Myocyte (in vitro differentiated cells): Measurements from ENCODE around the gene TMC2. TPM values are rescaled to one million over a fixed set of nuclear protein-coding genes. Genes with fewer than 3 reads are reported as not detected.
"Not testable (repeated sequence)": the region's sequence is repeated elsewhere in the genome, so short reads cannot be mapped to it uniquely, and the experiment has no call there.

ENCODE experiments used
- DNase-seq: peaks from one replicate; pipeline ENCODE4 v3.0.0-alpha.2; 2012; ENCODE audit warnings: low read depth
- polyA plus RNA-seq: library from polyadenylated mRNA; unstranded; fragments of >200 nt; gene quantifications from one replicate; pipeline ENCODE4 v1.2.1, GENCODE V29; 2012; ENCODE audit warnings: missing spikeins
- total RNA-seq: library from RNA; depleted of rRNA; stranded (reverse); fragments of >200 nt; gene quantifications from 2 replicates; pipeline ENCODE4 v1.2.3, GENCODE V29; 2014

Gene TMC2, protein sequence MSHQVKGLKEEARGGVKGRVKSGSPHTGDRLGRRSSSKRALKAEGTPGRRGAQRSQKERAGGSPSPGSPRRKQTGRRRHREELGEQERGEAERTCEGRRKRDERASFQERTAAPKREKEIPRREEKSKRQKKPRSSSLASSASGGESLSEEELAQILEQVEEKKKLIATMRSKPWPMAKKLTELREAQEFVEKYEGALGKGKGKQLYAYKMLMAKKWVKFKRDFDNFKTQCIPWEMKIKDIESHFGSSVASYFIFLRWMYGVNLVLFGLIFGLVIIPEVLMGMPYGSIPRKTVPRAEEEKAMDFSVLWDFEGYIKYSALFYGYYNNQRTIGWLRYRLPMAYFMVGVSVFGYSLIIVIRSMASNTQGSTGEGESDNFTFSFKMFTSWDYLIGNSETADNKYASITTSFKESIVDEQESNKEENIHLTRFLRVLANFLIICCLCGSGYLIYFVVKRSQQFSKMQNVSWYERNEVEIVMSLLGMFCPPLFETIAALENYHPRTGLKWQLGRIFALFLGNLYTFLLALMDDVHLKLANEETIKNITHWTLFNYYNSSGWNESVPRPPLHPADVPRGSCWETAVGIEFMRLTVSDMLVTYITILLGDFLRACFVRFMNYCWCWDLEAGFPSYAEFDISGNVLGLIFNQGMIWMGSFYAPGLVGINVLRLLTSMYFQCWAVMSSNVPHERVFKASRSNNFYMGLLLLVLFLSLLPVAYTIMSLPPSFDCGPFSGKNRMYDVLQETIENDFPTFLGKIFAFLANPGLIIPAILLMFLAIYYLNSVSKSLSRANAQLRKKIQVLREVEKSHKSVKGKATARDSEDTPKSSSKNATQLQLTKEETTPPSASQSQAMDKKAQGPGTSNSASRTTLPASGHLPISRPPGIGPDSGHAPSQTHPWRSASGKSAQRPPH
- not detected in 2 replicates for total RNA-seq
- 0.04 TPM for polyA plus RNA-seq

DNA sequence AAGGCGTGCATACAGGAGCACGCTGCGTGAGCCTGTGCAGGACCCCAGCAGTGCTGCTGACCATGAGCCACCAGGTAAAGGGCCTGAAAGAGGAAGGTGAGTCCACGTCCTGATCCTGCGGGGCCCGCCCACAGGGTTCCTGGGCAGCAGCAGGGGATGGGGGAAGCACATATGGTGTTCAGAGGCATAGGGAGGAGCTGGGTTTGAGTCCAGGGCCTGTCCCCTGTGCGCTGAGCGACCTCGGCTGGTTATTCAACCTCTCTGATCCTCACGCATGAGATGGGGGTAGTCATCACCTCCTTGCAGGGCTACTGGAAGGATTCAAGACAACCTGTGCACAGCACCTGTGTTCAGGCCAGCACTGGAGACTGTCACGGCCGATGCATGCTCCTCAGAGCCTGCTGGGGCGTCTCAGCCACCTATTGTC is at the start of gene TMC2:
Gene TMC2, plus strand, starts transcription at position 14 of the 427 bp plus-strand sequence. Its CDS starts 49 bp downstream, at position 63.
- no peak for DNase-seq

DNA sequence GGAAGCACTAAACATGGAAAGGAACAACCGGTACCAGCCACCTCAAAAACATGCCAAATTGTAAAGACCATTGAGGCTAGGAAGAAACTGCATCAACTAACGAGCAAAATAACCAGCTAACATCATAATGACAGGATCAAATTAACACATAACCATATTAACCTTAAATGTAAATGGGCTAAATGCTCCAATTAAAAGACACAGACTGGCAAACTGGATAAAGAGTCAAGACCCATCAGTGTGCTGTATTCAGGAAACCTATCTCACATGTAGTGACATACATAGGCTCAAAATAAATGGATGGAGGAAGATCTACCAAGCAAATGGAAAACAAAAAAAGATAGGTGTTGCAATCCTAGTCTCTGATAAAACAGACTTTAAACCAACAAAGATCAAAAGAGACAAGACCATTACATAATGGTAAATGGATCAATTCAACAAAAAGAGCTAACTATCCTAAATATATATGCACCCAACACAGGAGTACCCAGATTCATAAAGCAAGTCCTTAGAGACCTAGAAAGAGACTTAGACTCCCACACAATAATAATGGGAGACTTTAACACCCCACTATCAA is 33.5 kb upstream of the TMC2 start:
- not testable (repeated sequence) for DNase-seq

DNA sequence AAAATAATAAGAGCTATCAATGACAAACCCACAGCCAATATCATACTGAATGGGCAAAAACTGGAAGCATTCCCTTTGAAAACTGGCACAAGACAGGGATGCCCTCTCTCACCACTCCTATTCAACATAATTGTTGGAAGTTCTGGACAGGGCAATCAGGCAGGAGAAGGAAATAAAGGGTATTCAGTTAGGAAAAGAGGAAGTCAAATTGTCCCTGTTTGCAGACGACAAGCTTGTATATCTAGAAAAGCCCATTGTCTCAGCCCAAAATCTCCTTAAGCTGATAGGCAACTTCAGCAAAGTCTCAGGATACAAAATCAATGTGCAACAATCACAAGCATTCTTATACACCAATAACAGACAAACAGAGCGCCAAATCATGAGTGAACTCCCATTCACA is 31.6 kb upstream of the TMC2 start:
- DNase-seq, result not testable (repeated sequence)

DNA sequence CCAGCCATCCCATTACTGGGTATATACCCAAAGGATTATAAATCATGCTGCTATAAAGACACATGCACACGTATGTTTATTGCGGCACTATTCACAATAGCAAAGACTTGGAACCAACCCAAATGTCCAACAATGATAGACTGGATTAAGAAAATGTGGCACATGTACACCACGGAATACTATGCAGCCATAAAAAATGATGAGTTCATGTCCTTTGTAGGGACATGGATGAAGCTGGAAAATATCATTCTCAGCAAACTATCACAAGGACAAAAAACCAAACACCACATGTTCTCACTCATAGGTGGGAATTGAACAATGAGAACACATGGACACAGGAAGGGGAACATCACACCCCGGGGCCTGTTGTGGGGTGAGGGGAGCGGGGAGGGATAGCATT is 29.9 kb upstream of the TMC2 start:
- not testable (repeated sequence) for DNase-seq

DNA sequence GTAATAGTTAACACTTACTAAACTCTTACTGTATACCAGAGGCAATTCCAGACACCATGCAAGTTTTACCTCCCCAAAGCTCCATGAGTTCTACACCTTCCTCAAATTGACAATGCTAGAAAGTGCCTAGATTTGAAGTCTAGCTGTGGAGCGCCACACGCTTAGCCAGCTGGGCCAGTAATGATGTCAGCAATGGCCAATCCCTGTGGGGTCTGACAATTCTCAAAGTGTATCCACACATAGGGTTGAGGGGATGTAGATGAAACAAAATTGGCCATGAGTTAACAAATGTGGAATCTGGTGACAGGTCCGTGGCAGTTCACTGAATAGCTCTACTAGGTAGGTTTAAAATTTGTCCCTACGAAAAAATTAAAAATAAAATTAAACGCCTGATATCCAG is 28.9 kb upstream of the TMC2 start:
- DNase-seq, result peak; percentile 5

DNA sequence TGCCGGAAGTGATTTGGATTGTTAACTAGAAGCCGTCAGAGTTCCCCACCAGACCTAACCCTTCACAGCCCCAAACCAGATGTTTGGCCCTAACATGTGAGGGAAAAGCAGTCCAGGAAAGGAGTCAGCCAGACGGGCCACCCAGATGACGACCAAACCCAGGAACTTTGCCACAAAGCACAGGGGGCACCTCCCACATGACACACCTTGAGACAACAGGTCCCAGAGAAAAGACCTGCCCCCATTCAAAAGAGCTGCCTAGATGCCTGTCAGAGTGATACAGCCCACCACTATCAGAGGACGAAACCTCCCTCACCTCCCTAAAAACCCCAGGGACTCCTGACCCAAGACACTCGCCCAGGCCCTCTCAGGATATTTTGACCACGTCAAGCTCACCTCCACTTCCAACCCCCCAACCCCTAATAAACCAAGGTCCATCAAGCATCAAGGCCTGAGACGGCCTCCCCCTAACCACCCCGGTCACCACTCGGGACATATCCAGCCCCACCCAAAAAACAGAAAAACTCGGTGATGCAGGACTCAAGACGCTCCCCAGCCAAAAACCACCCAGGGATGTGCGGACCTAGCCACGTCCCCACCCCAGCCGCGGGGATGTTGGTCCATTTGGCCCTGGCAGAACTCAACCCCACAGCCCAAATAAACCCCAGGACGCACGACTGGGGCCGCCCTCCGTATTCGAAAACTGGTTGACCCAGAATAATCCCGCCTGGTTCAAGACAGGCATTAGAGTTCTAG is 28.3 kb upstream of the TMC2 start:
- DNase-seq, result peak; percentile 13

DNA sequence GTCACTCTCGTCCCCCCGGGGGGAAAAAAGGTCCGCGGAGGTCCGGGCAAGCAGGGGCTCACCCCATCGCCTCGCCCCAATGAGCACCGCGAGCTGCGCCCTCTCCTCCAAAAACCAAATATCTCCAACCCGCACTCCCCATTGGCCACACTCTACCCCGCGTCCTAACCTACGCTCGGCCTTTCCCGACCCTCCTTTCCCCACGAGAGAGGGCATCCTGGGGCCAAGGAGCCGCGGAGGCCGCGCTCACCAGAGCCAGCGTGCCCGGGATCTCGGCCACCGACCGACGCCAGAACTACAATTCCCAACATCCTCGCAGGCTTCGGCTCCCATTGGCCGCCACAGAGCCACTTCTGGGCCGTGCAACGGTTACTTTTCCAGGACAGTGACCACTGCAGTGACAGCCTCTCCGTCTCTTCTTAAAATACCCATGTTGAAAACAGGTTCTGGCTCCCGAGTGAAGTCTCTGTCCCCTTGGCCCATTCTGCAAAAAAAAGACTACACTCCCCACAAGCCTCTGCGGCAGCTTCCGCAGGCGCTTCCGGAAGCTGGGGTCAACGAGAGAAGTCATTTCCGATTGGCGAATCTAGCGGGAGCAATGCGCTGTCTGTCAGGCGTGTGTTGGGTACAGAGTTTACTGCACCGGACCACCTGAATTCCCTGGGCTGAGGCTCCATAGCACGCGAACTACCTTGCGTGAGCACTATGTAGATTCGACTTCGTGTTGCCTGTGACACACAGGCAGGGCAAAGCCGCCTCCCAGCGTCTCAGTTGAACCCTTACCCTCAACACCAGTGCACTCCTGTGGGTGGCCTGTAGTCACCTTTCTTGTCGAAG is 27.5 kb upstream of the TMC2 start, which contains the start of gene ZNF343:
Gene ZNF343, minus strand, starts transcription at position 285 of the 837 bp plus-strand sequence. CDS start 15,020 bp downstream, outside the sequence.
- peak; percentile 88 for DNase-seq

DNA sequence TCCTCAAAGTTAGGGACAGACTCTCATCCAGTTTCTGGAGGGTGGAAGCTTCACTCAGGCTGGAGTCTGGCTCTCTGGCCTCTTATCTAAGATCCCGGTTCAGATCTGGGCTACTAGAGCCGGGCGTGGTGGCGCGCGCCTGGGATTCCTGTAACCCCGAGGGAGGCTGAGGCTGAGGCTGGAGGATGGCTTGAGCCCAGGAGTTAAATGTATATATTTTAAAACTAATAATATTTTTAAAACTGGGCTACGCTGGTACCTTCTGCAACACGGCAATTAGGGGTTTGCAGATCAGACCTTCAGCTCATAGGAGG is 26.9 kb upstream of the TMC2 start:
- no peak for DNase-seq

DNA sequence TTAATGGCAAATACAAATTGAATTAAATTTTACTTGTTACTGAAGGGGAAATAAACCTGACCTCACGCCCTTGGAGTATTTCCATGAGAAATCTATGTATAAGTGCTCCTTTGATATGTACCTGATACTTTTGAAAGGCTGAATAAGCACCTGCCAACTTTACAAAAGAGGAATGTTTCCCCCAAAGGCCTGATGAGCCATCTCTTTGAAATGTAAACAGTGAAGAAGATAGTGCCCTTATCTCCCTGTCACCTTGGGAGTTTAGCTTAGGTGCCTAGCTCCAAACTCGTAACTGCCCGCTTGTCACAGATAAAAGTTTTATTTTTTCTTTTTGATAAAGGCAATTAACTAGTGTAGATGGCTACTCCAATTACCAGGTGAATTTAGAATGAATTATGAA is 26.6 kb upstream of the TMC2 start:
- DNase-seq, result no peak

DNA sequence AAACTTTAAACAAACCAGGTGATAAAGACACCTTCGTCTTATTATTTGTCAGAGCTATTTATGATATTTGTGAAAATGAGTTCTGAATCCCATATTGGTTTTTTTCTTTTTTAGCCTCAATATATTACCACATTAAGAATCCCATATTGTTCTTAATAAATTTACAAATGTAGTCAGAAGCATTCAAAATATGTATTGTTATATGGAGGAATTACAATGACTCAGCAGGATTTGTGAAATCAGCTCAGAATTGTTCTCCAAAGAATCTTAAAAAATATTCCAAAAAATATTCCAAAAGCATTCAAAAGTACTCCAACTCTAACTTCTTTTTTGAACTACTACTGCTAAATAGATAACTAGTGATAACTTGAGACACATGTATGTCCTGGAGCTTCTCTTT is 21.2 kb upstream of the TMC2 start:
- no peak for DNase-seq

DNA sequence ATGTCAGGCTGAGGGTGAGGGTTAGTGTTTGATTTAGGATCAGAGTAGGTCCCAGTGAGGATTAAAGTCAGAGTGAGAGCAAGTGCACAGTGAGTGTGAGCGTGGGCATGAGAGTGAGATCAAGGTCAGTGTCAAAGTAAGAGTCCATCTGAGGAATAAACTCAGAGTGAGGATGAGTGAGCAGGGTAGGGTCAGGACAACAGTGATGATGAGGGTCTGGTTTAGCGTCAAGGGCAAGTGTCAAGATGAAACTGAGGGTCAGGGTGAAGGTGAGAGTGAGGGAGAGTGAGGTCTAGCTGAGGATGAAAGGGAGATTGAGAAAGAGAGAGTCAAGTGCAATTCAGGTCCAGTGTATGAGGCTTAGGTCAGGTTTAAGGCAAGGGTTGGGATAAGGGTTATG is 20.0 kb upstream of the TMC2 start:
- no peak for DNase-seq

DNA sequence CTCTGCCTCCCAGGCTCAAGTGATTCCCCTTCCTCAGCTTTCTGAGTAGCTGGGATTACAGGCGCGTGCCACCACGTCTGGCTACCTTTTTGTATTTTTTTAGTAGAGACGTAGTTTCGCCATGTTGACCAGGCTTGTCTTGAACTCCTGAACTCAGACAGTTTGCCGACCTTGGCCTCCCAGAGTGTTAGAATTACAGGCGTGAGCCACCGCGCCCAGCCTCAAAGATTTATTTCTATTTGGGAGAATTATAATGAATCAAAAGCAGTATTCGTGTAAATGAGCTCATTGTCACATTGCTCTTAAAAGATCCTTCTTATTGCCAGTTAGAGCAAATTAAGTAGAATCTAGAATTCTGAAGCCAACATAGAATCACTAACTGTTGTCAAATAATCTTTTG is 18.3 kb upstream of the TMC2 start:
- no peak for DNase-seq

DNA sequence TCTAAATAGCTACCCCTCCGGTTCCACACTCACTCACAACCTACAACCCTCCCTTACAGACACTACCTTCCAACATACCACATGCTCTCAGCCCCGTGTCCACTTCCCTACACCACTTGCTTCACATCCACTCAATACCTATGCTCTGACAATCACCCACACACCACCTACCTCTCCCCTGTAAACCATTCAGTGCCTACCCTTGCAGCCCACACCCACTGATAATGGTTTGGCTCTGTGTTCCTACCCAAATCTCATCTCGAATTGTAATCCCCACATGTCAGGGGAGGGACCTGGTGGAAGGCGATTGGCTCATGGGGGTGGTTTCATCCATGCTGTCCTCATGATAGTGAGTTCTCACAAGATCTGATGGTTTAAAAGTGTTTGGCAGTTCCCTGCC is 17.8 kb upstream of the TMC2 start:
- no peak for DNase-seq

DNA sequence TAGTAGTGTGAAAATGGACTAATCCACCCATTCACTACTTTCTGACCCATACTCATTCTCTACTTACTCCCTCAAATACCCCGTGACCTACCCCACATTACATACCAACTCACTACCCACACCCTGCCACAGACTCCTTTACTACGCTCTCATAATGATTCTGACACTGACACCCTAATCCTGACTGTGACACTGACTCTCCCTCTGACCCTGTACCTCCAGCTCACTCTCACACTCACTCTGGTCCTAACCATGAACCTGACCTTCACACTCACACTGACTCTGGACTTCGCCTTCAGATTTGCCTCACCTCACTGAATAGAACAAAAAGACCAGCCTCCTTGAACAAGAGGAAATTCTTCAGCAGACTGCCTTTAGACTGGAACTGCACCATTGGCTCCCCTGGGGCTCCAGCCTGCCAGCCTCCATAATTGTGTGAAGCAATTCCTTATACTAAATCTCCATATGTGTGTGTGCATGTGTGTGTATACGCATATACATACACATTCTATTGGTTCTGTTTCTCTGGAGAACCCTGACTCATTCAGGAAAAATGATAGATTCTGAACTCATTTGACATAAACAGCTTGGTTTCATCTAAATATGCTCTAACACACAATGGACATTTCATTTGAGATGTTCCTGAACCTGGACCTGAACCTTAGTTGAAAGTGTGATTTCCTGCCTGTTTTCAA is 17.1 kb upstream of the TMC2 start:
- DNase-seq, result no peak

DNA sequence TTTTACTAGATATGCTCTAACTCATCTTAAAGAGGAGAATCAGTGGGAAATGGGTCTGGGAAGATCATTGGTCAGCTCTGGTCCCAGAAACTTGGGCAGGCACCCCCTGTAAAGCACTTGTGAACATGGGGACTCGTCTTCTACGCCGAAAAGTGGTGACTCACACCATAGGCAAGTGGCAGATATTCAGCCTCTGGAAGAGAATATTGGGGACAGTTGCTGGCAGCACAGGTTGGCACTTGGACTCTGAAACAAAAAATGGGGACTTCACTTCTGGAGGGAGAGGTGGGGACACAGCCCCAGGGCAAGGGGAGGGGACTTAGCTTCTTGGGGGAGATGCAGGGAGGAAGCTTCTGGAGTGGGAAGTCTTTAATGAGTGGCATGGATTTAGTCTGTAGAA is 15.8 kb upstream of the TMC2 start:
- no peak for DNase-seq

DNA sequence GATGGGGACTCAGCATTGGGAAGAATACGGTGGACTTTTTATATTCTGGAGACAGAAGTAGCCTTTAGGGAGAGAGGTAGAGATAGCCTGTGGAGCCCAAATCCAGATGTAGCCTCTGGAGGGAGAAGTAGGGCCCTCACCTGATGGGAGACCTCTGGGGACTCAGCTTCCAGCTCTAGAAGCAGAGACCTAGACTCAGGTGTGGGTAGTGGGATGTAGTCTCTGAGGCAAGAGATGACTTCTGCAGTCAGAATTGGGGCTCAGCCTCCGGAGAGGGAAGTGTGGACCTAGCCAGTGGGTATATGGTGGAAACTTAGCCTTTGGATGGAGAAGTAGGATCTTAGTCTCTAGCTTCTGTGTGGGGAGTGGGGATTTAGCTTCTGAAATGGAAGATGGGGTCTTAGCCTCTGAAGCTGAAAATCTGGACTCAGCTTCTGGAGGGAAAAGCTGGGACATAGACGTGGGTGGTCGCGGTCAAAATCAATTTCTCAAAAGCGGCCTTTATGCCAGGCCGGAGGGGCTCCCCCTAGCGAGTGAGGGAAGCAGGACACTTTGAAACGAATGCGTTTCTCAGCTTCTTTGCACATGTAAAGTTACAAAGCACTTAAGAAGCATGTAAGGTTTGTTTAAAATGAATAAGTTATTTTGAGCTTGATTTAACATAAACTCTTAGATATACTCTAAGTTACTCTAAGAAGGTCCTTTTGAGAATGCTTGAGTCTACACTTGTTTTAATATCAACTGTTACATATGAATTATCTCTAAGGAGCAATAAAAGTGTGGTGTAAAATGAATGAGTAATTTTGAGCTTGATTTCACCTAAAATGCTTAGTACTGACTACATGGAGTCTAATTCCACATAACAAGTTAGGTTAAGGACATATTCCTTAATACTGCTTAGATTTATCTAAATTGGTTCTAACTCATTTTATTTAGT is 14.7 kb upstream of the TMC2 start:
- DNase-seq, result peak; percentile 49

DNA sequence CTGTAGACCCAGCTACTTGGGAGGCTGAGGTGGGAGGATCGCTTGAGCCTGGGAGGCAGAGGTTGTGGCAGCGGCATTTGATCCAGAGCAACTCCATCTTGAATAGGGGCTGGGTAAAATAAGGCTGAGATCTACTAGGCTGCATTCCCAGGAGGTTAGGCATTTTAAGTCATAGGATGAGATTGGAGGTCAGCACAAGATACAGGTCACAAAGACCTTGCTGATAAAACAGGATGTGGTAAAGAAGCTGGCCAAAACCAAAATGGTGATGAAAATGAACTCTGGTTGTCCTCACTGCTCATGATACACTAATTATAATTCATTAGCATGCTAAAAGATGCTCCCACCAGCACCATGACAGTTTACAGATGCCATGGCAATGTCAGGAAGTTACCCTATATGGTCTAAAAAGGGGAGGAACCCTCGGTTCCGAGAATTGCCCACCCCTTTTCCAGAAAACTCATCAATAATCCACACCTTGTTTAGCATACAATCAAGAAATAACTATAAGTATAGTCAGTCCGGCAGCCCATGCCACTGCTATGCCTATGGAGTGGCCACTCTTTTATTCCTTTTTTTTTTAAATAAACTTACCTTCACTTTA is 13.4 kb upstream of the TMC2 start:
- not testable (repeated sequence) for DNase-seq
